GM18508 (cell line): ENCODE results near the gene KCNG2.

Experiments used
- ATAC-seq: cut with Tn5 transposase; IDR thresholded peaks from one replicate; pipeline ENCODE4 v1.9.1; 2021; ENCODE audit warnings: moderate number of reproducible peaks; ENCODE audit not compliant: insufficient read depth, unreplicated experiment

KCNG2 gene

DNA sequence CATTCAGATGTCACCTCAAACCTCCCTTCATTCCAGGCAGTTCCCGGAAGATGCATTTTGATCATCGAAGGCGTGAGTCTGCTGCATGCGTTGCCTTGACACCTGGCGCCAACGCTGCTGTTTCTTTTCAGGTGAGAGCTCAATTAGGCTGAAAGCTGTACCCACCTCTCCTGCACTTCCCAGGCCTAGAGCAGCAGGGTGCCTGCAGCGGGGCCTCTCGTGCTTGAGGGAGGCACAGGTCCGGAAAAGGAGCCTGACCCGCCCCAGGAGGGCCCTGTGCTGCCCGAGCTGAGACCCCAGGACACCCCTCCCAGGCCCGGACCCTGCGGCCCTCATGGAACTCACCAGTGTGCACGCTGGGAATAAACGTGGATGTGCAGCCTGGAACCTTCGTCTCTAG, 31.4 kb upstream of the KCNG2 start:
- ATAC-seq = no peak

DNA sequence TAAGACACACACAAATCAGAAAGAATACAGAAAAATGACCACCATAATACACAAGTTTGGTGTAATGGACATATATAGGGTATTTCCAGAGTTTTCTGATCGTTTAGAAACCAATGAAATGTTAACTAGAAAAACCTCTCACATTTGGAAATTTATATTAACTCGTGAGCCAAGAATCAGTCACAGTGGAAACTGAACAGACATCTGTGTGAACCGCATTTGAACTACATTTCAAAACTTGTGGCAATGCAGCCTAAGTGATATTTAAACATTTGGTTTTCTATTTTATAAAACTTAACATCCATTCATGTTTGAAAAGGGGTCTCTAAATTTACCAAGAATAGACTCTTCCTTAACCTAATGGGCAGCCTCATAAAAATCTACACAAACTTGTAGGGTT, 29.0 kb upstream of the KCNG2 start:
- ATAC-seq = no peak

DNA sequence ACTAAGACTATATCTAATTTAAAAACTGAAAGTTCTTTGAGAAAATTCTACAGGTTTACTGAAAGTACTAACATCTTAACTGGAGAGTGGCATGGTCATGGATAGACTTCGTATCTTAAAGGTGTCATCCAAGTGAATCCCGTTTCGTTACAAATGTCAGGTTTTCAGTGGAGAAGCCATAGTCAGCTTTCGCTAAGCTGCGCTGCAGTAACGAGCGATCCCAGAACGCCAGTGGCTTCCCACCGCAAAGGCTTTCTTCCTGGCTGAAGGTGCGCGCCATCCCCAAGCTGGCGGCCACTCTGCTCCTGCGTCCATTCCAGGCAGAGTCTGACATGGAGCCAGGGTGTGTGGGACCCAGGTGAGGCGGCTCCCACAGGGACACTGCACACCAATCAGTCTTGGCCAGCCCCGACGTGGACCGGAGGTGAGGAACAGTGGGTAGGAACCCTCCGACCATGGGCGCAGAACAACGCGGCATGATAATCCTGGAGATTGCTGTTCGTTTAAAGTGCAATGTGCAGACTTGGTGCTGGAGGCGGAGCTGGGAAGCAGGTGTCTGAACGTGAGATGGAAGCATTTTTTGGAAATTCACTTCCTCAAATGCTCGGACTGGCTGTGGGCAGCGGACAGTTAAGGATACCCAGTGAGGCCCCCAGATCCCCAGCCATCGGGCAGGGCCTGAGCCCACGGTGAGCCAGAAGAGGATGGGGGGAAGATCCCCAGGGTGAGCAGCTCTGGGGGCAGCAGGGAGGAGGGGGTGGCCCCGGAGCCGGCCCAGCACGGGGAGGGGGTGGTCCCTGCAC, 27.8 kb upstream of the KCNG2 start:
- no peak for ATAC-seq

DNA sequence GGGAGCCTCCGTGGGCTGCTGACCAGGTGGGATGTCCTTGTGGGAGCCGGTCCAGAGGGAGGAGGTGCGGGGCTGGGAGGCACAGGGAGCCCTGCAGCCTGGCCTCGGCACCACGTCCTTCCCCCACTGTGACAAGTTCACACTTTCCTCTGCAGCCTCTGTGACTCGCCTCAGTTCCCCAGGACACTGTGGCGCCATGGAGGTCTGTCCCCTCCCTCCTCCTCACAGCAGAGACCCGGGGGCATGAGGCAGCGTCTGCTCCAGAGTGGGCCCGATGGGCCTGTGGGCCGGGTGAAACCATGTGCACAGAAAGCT, 27.3 kb upstream of the KCNG2 start:
- ATAC-seq = no peak

DNA sequence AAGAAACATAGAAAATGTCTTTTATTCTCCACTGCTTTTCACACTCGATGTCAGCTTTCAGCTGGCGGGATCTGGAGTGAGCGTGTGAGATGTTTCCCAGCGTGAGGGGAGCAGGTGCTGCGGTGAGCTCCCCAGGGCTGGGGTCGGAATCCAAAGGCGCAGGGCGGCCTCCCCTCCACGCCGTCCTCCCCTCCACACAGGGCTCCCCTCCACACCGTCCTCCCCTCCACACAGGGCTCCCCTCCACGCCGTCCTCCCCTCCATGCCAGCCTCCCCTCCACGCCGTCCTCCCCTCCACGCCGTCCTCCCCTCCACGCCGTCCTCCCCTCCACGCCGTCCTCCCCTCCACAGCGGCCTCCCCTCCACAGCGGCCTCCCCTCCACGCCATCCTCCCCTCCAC, 26.9 kb upstream of the KCNG2 start:
- ATAC-seq = no peak

DNA sequence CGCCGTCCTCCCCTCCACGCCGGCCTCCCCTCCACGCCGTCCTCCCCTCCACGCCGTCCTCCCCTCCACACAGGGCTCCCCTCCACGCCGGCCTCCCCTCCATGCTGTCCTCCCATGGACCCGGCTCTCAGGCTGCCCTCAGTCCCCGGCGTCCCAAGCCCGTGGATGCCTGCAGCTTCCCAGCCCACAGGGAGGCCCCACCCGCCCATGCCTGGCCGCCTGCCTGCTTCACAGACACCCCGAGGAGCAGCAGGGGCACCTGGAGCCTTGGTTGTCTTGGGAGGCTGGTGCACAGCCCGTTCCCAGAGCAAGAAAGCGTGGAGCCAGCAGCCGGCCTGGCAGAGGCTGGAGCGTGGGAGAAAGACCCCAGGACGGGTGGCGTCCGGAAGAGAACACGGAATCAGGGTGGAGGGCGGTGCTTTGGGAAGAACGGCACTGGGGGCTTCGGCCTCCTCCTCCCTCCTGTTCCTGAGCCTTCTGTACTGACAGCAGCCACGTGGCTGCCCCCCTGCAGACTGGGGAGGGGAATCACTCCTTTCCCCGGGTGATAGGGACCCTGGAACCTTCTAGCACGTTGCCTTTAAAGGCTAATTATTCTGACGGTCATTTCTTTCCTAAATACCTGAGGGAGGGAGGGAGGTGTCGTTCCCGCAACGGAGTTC, 26.2 kb upstream of the KCNG2 start:
- ATAC-seq = no peak

DNA sequence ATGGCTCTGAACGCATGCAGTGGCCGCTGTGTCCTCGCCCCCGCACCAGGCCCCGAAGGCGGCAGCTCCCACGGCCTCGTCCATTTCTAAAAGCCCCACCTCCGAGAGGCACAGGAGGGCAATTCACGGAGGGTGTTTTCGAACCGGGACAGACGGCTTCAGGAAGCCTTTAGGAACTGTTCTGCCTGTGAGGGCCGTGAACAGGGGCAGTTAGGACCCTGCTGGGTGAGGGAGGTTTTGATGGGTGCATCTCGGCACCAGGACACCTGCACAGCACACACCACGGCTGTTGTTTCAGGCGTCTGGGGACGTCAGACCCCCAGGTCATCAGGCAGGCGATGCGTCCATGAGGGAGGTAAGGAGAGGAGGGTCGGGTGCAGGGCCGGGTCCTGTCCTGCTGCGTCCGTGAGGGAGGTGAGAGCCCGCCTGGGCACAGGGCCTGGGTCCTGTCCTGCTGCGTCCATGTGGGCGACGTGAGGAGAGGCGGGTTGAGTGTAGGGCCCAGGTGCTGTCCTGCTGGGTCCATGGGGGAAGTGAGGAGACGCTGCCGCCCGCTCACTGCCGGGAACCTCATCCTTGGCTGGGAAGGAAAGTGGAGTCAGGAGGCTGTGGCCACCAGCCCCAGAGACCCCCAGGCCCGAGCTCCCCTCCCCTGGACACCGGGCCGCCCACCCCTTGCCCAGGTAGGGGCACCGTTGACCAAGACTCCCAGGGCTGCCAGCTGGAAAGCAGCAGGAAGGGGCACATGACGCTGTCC, 25.5 kb upstream of the KCNG2 start:
- ATAC-seq = no peak

DNA sequence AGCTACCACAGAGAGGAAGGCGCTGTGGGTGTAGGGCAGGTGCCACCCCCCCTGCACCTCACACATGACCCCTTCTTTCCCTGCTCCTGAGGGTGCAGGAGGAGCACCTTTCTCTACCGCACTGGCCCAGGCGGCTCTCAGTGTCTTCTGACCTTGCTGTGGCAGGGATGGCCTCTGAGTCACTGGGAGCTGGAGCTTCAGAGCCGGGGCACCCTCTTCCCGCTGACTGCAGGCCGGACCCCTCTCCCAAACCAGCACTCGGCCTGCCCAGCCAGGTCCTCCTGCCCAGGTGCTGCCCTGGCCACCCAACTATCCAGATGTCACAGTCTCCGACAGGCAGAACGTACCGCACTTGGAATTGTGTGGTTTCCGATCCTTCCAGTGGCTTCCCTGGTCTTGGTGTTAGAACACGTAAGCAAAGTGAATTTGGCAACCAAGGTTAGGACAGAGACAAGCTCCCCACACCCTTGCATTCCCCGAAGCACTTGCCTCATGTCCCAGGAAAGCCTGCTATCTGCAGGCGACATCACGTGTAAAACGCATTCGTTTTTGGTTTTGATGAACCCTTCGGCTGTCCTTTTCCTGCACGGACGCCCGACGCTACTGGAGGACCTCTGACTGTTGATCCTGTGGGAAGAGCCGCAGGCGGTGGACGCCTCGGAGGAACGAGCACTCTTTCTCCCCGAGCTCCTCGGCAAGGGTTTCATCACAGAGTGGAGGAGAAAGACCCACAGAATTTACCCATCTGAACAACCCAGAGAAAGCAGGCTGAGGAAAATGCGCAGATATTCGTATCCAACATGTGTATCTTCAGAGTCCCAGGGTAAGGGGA, 24.7 kb upstream of the KCNG2 start:
- ATAC-seq = no peak

DNA sequence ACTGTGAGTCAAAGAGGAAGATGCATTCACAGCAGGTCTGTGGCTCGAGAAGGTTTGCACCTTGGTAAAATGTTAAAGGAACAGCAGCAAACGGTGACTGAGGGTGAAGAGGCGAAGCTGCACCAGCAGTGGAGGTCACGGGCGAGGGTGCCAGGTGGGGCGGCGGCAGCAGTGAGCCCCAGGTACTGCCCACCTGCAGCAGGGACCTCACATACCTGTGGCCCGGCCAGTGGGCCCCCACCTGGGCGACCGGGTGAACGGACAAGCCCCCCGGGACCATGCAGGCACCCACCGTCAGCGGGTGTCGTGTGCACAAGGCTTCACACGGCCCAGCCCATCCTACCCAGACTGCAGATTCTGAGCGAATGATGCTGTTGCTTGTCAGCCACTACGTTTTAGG, 23.6 kb upstream of the KCNG2 start:
- ATAC-seq = no peak

DNA sequence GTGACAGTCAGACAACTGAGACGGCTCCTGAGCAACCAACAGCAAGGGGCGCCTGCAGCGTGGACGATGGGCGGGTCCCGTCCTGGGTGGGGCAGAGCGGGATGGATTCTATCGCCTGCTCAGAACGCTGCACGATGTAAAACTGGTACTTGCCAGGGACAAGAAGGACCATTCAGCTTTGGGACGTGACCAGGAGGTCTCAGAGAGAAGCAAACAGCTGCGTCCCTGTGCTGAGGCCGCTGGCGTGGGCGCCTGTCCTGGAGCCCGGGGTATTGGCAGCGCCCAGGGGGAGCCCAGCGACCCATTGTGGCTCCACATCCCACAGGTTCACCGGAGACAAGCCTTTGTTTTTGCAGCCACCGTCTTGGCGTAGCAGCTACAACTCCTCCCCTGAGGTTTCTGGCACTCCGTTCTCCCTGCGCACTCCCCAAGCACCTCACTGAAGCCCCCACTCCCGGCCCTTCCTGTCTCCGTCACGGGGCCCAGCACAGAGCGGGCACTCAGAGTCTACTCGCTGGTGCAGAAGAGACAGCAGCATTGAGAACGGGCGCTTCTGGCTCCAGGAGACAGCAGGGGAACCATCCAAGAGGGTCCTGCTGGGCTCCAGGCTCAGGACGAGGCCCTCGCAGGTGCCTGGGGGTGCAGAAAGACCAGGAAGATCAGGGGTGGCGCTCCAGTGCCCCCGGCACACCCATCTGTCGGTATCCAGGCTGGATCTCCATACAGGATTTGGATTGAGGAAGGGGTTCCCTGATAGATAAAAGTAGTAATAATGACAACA, 22.1 kb upstream of the KCNG2 start:
- no peak for ATAC-seq

DNA sequence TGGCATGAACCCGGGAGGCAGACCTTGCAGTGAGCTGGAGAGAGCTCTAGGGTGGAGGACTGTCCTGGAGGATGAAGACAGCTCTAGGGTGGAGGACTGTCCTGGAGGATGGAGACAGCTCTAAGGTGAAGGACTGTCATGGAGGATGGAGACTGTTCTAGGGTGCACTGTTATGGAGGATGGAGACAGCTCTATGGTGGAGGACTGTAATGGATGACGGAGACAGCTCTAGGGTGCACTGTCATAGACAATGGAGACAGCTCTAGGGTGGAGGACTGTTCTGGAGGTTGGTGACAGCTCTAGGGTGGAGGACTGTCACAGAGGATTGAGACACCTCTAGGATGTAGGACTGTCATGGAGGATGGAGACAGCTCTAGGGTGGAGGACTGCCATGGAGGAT, 21.1 kb upstream of the KCNG2 start:
- ATAC-seq = no peak

DNA sequence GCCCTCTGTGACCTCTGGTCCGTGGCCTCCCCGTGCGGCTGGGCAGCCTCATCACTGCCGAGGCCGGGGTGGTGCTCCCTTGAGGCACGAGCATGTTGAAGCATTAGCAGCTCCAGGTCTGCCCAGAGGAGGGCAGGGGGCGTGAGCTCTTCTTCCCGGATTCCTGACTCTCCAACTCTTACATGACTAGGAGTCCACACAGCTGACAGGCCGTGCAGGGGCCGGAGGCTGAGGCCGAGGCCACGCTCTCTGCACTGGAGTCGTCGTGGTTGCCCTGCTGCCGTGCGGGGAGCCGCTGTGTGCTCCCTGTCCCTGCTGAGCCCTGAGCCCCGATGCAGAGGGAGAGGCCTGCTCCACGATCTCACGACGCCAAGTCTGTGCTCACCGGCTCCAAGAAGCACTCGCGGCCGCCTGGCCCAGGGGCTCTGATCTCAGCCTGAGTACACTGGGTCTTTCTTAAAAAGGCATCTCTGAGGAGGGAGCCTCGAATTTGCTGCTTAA, 19.4 kb upstream of the KCNG2 start:
- ATAC-seq = no peak

DNA sequence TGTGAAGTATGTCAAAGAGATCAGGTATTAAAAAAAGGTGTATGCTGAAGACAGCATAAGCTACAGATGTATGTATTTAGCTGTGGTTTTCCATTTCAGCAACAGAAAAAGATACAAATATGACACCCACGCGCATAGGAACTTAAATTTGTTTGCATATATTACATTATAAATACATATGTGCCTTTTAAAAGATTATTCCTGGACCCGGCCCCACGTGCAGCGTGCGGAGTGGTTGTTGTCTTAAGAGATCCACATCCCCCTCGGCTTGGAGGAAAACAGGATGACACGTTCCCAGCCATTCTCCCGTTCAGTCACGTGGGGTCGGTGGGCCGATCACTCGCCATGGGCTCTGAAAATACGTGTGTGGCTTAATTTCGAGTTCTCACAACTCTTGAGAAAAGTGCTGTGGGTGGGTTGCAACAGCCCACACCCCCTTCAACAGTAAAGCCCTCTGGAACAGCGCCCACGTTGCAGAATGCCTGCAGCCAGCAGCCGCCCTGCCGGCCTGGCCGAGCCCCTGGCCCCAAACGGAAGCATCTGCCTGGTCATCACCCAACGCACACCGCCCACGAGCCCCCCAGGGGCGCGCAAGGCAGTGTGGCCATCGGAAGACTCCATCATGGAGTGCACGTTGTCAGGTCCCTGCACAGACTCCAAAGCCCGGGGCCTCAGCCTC, 18.6 kb upstream of the KCNG2 start:
- ATAC-seq = no peak

DNA sequence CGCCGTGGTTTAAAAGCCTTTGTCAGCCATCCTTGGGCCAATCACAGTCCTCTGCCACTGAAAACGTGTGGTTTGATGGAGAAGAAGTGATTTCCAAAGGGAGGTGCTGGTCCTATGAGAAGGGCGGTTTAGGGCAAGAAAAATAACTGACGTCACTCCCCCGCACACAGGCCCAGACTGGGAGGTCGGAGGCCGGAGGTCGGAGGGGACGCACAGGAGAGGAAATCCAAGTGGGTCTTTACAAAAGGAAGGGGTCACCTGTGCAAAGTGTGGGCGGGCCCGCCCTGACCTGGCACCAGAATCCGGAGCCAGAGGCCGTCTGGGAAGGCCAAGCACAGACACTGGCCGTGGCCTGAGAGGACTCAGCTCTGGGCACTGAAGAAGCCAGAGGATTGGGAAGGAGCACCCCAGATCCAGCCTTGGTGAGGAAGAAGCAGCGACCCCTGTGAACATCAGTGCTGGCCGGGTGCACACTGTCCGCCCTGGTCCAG, 18.0 kb upstream of the KCNG2 start:
- ATAC-seq = no peak

DNA sequence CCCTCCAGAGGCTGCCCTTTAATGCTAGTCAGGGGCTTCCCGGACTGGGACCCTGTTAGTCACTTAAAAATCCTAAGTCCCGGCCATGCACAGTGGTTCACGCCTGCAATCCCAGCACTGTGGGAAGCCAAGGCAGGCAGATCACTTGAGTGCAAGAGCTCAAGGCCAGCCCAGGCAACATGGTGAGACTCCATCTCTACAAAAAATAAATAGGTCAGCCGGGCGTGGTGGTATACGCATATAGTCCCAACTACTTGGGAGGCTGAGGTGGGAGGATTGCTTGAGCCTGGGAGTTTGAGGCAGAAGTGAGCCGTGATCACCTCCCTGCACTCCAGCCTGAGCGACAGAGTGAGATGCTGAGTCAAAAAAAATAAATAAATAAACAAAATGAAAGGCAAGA, 17.2 kb upstream of the KCNG2 start:
- no peak for ATAC-seq

DNA sequence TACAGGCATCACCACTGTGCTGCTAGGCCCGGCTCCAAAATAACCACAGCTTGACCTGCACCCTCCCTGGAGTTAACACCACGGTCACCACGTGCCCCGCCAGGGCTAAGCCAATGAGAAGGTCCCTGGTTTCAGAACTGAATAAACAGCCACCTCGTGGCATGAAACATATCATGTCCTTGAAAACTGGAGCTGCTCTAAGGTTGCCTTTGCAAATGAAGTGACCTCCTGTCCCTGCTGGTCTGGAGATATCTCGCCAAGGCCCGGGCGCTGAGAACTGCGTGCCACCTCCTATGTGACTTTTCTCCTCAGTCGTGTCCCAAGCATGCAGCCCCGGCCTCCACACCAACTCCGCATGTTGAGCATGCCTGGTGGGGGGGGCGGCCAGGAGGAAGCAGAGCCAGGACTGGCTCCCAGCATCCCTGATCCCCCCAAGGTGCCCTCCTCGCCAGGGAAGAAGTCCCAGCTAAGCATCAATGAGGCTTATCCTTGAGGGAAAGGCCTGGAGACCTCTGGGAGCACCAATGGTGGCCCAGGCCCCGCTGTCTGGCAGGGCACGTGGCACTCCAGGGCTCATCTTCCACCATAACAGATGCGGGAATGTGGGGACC, 16.3 kb upstream of the KCNG2 start:
- ATAC-seq = no peak

DNA sequence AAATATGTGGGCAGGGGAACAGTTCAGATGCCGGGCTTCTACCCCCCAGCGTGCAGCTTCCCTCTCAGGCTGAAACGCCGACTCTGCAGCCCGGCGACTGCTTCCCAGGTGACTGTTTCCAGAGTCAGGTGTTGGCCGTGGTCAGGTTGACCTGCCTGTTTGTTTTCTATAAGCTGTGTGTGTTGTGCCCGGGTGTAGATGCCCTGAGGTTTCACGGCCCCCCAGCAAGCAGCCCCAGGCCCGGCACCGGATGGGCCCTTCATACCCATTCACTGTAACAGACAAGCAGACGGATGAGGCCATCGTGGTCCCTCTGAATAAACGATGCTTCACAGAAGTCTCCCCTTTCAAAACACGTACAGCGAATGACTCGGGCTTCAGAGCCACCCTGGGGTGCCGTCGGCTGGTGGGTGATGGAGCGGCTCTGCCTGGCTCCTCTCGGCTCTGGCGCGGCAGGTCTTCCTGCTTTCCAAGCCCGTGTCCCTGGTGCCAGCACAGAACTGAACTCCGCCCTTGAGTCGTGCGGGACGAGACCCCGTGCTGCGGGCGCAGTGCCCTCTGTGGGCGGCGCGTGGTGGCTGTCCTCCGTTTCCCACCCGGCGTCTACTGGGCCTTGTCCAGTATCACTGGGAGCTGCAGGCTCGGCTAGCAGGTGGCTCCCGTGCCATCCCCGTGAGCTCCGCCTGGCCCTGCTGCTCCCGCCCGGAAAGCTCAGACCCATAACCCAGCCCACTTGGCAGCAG, 15.0 kb upstream of the KCNG2 start:
- no peak for ATAC-seq
